C4-2B (cell line): ENCODE data around the gene RTTN.

Source experiments
- CTCF ChIP-seq: fragments of 450-650 bp; conservative IDR thresholded peaks from 2 replicates; pipeline ENCODE4 v1.5.1; 2017; ENCODE audit warnings: mild to moderate bottlenecking
- ZFX ChIP-seq: fragments of 450-650 bp; IDR thresholded peaks from 2 replicates; pipeline ENCODE4 v1.6.1; 2017

GRCh38 chr18:70183441-70183840, 22.0 kb downstream of the RTTN start:
- TF ChIP-seq CTCF (no peak), ZFX (no peak)
